GM23248 (cell line): Measurements from ENCODE around the gene GTF2B. TPM values are rescaled to one million over a fixed set of nuclear protein-coding genes. Genes with fewer than 3 reads are reported as not detected.
"Not testable (repeated sequence)": the region's sequence is repeated elsewhere in the genome, so short reads cannot be mapped to it uniquely, and the experiment has no call there.

Experiments used
- DNase-seq: peaks from one replicate; pipeline ENCODE4 v3.0.0-alpha.2; 2015
- H2AFZ ChIP-seq: fragments of 200-600 bp; sonication (generic); 2 replicates; pipeline ENCODE4 v1.6.1; 2016; ENCODE audit warnings: antibody characterized with exemption
- H3F3A ChIP-seq: fragments of 200-600 bp; sonication (generic); 2 replicates; pipeline ENCODE4 v1.6.1; 2016; ENCODE audit warnings: mild to moderate bottlenecking, antibody characterized with exemption, mixed run types; ENCODE audit not compliant: insufficient read depth
- H3K27ac ChIP-seq: fragments of 200-600 bp; sonication (generic); 2 replicates; pipeline ENCODE4 v1.5.1; 2016; ENCODE audit warnings: mild to moderate bottlenecking
- H3K27me3 ChIP-seq: fragments of 200-600 bp; sonication (generic); replicated peaks from 2 replicates; pipeline ENCODE4 v1.6.1; 2016; ENCODE audit warnings: mild to moderate bottlenecking; ENCODE audit not compliant: insufficient read depth
- H3K36me3 ChIP-seq: fragments of 200-600 bp; sonication (generic); 2 replicates; pipeline ENCODE4 v1.6.1; 2016; ENCODE audit warnings: low read depth, mild to moderate bottlenecking
- H3K4me1 ChIP-seq: fragments of 200-600 bp; sonication (generic); 2 replicates; pipeline ENCODE4 v1.6.1; 2016; ENCODE audit warnings: mild to moderate bottlenecking; ENCODE audit not compliant: insufficient read depth
- H3K4me2 ChIP-seq: fragments of 200-600 bp; sonication (generic); one replicate; pipeline ENCODE4 v1.6.1; 2016; ENCODE audit warnings: mild to moderate bottlenecking; ENCODE audit not compliant: unreplicated experiment
- H3K4me3 ChIP-seq: fragments of 200-600 bp; sonication (generic); 2 replicates; pipeline ENCODE4 v1.5.1; 2016; ENCODE audit warnings: mild to moderate bottlenecking
- H3K79me2 ChIP-seq: fragments of 200-600 bp; sonication (generic); 2 replicates; pipeline ENCODE4 v1.6.1; 2016; ENCODE audit warnings: mild to moderate bottlenecking; ENCODE audit not compliant: insufficient read depth
- H3K9ac ChIP-seq: fragments of 200-600 bp; sonication (generic); 2 replicates; pipeline ENCODE4 v1.6.1; 2016; ENCODE audit warnings: mild to moderate bottlenecking
- H3K9me2 ChIP-seq: fragments of 200-600 bp; sonication (generic); 2 replicates; pipeline ENCODE4 v1.6.1; 2016; ENCODE audit warnings: mixed run types, mild to moderate bottlenecking, moderate library complexity; ENCODE audit not compliant: insufficient read depth
- H3K9me3 ChIP-seq: fragments of 200-600 bp; sonication (generic); one replicate; pipeline ENCODE4 v1.6.1; 2017; ENCODE audit warnings: low read depth
- H4K20me1 ChIP-seq: fragments of 200-600 bp; sonication (generic); 2 replicates; pipeline ENCODE4 v1.6.0; 2016; ENCODE audit not compliant: insufficient read depth
- EZH2 ChIP-seq: fragments of 200-600 bp; sonication (generic); IDR thresholded peaks from 2 replicates; pipeline ENCODE4 v1.6.1; 2018; ENCODE audit warnings: antibody characterized with exemption, mild to moderate bottlenecking; ENCODE audit not compliant: insufficient read depth, poor library complexity, severe bottlenecking
- EZH2phosphoT487 ChIP-seq: fragments of 200-600 bp; sonication (generic); IDR thresholded peaks from 2 replicates; pipeline ENCODE4 v1.6.1; 2018; ENCODE audit warnings: antibody characterized with exemption, moderate library complexity, mild to moderate bottlenecking, low read depth; ENCODE audit not compliant: insufficient read depth
- WGBS, 2 experiments: methylation state at CpG; one replicate each; pipeline ENCODE4 v1.1.6; 2015 to 2017; ENCODE audit warnings: low lambda C conversion rate in 2 of 2, low coverage in 1 of 2; ENCODE audit errors: missing lambda C conversion rate in 2 of 2; 5-methylcytosine and 5-hydroxymethylcytosine counted together
- in situ Hi-C: fragments of 300-500 bp; cut with MboI; formaldehyde crosslinking; loops from 2 replicates; pipeline ENCODE4 v1.15.0; 2020
- polyA plus RNA-seq: library from polyadenylated mRNA; unstranded; fragments of >200 nt; fragmentation: Nextera tagmentation; extraction: Ambion mirVana; gene quantifications from 2 replicates; pipeline ENCODE4 v1.2.1, GENCODE V29; 2016
- total RNA-seq: library from RNA; depleted of rRNA; stranded (reverse); fragments of >200 nt; shearing (Covaris generic); gene quantifications from 2 replicates; pipeline ENCODE4 v1.2.3, GENCODE V29; 2014

The GTF2B gene
- total and polyA plus RNA-seq, 2 experiments from 2014 or later: 28.9 to 35.2 TPM

DNA sequence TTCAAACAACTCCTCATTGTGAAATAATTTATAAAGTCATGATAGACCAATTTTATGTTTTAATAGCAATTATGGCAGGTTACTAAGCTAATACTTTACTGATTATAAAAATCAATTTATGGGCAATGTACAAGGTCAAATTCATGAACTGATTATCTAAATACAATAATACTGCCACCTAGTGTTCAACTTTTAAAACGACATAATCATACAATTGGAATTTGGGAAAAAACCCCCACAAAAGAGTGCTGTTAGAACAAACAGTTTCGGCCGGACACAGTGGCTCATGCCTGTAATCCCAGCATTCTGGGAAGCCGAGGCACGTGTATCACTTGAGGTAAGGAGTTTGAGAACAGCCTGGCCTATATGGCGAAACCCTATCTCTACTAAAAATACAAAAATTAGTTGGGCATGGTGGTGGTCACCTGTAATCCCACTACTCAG, 14.0 kb downstream of the GTF2B start:
- H3K27me3 ChIP-seq: no peaks in the 10 kb centered on the region
- H3K4me2 ChIP-seq: no peak overlapping the region
- in situ Hi-C loops: no loop called here
- H3K9me2 ChIP-seq: no peaks in the 10 kb centered on the region
- peaks cover 10% of the 10 kb centered on the region; the same call in 1 of the 2 replicates for H3K4me1 ChIP-seq
- no peaks in the 10 kb centered on the region for H3K9me3 ChIP-seq
- DNase-seq: peak; percentile 71
- H3K4me3 ChIP-seq: no peak overlapping the region
- peaks cover 10% of the 10 kb centered on the region for H3K36me3 ChIP-seq
- peaks cover 11% of the 10 kb centered on the region for H3F3A ChIP-seq
- H3K9ac ChIP-seq: peak overlapping the region; percentile 28; the same call in 1 of the 2 replicates
- H3K27ac ChIP-seq: peak overlapping the region; percentile 14; the same call in 1 of the 2 replicates
- H2AFZ ChIP-seq: peak overlapping the region; percentile 48; the same call in 1 of the 2 replicates
- H4K20me1 ChIP-seq: no peaks in the 10 kb centered on the region
- WGBS, 2 experiments: 20% methylated on average over 6 of the region's 6 CpGs
- TF ChIP-seq EZH2 (no peak), EZH2phosphoT487 (no peak)
- peaks cover 97% of the 10 kb centered on the region for H3K79me2 ChIP-seq

- H3K4me1 ChIP-seq: 0 out of 2 replicates have a peak, but pooled peaks cover 8% of the 10 kb centered on the region
- no peak overlapping the region for H3K4me3 ChIP-seq
- DNase-seq: peak; percentile 20
- H4K20me1 ChIP-seq: no peaks in the 10 kb centered on the region
- H3K4me2 ChIP-seq: no peak overlapping the region
- in situ Hi-C loops: no loop called here
- no peaks in the 10 kb centered on the region for H3K9me3 ChIP-seq
- no peaks in the 10 kb centered on the region for H3K27me3 ChIP-seq
- H3K36me3 ChIP-seq: peaks cover 9% of the 10 kb centered on the region
- no peaks in the 10 kb centered on the region for H3K9me2 ChIP-seq
- H3F3A ChIP-seq: peaks cover 9% of the 10 kb centered on the region
- H3K9ac ChIP-seq: no peak overlapping the region
- TF ChIP-seq EZH2phosphoT487 (no peak), EZH2 (no peak)
- no peak overlapping the region for H3K27ac ChIP-seq
- WGBS, 2 experiments: 51 to 53% methylated on average over 5 of the region's 5 CpGs
- peaks cover 97% of the 10 kb centered on the region for H3K79me2 ChIP-seq
- no peak overlapping the region for H2AFZ ChIP-seq
Observed at GRCh38 chr1:88876573-88877365, 14.6 kb downstream of the GTF2B start.

- Histone ChIP-seq H2AFZ (no peak overlapping the region), H3K27me3 (no peaks in the 10 kb centered on the region), H3K36me3 (no peaks in the 10 kb centered on the region; the same call in 1 of the 2 replicates), H3K27ac (no peak overlapping the region), H3K4me3 (no peak overlapping the region), H3K9ac (no peak overlapping the region), H3K4me1 (0 out of 2 replicates have a peak, but pooled peaks cover 8% of the 10 kb centered on the region), H3F3A (peaks cover 9% of the 10 kb centered on the region), H3K79me2 (peaks cover 97% of the 10 kb centered on the region), H3K9me3 (no peaks in the 10 kb centered on the region), H3K4me2 (no peak overlapping the region), H3K9me2 (no peaks in the 10 kb centered on the region), H4K20me1 (no peaks in the 10 kb centered on the region)
- TF ChIP-seq EZH2 (no peak), EZH2phosphoT487 (no peak)
- WGBS, 2 experiments: 85 to 90% methylated on average over 4 of the region's 4 CpGs
- in situ Hi-C loops: no loop called here
- DNase-seq: no peak
Observed at GRCh38 chr1:88875595-88875994, 15.8 kb downstream of the GTF2B start.

GRCh38 chr1:88873737-88874349, 17.5 kb downstream of the GTF2B start:
- peaks cover 99% of the 10 kb centered on the region for H3K79me2 ChIP-seq
- in situ Hi-C loops: loop anchor here (25.0 kb wide), 1 partner anchor 212 kb away; no protein-coding TSS in a partner anchor

DNA sequence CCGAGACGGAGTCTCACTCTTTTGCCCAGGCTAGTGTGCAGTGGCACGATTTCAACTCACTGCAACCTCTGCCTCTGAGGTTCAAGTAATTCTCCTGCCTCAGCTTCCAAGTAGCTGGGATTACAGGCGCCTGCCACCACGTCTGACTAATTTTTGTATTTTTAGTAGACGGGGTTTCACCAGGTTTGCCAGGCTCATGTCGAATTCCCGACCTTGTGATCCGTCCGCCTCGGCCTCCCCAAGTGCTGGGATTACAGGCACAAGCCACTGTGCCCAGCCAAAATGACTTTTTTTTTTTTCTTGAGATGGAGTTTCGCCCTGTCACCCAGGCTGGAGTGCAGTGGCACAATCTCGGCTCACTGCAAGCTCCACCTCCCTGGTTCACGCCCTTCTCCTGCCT, 21.7 kb downstream of the GTF2B start:
- H3K4me2 ChIP-seq, H3K9me2 ChIP-seq, H3K27me3 ChIP-seq, H3K27ac ChIP-seq, H3K9me3 ChIP-seq, H3K36me3 ChIP-seq, H3K4me3 ChIP-seq, H4K20me1 ChIP-seq, H2AFZ ChIP-seq, H3K9ac ChIP-seq, DNase-seq: not testable (repeated sequence)
- in situ Hi-C loops: loop anchor here (25.0 kb wide), 1 partner anchor 207 kb away; no protein-coding TSS in a partner anchor
- Histone ChIP-seq H3K79me2 (peaks cover 100% of the 10 kb centered on the region), H3F3A (peaks cover 11% of the 10 kb centered on the region; the same call in 1 of the 2 replicates), H3K4me1 (peaks cover 10% of the 10 kb centered on the region; the same call in 1 of the 2 replicates)
- WGBS, 2 experiments: 96 to 98% methylated on average over 12 to 14 of the region's 14 CpGs

More at GRCh38 chr1:88873737-88874349, 17.5 kb downstream of the GTF2B start:
- no peak for TF ChIP-seq EZH2phosphoT487
- no peak for TF ChIP-seq EZH2
- no peak overlapping the region for H3K27ac ChIP-seq
- no peaks in the 10 kb centered on the region for H4K20me1 ChIP-seq
- no peak overlapping the region for H3K4me3 ChIP-seq
- H3K9me3 ChIP-seq: no peaks in the 10 kb centered on the region
- H3K4me2 ChIP-seq: no peak overlapping the region
- H3K9me2 ChIP-seq: no peaks in the 10 kb centered on the region
- H2AFZ ChIP-seq: no peak overlapping the region
- H3K36me3 ChIP-seq: no peaks in the 10 kb centered on the region
- H3K9ac ChIP-seq: no peak overlapping the region
- H3K27me3 ChIP-seq: no peaks in the 10 kb centered on the region
- 76 to 78% methylated on average over 5 of the region's 5 CpGs for WGBS, 2 experiments
- H3K4me1 ChIP-seq: 0 out of 2 replicates have a peak, but pooled peaks cover 8% of the 10 kb centered on the region
- peaks cover 8% of the 10 kb centered on the region for H3F3A ChIP-seq
- no peak for DNase-seq
